HG02938 (cell line): ENCODE measurements around the gene PRKAR1B.
"Not testable (repeated sequence)": the region's sequence is repeated elsewhere in the genome, so short reads cannot be mapped to it uniquely, and the experiment has no call there.

ENCODE experiments used
- ATAC-seq: cut with Tn5 transposase; IDR thresholded peaks from one replicate; pipeline ENCODE4 v1.9.1; 2021; ENCODE audit warnings: mild to moderate bottlenecking, moderate library complexity; ENCODE audit not compliant: unreplicated experiment

PRKAR1B gene

GRCh38 chr7:757741-758163, 30.7 kb upstream of the PRKAR1B start:
- no peak for ATAC-seq

- no peak for ATAC-seq
Measured at GRCh38 chr7:756928-757560, 30.0 kb upstream of the PRKAR1B start.

DNA sequence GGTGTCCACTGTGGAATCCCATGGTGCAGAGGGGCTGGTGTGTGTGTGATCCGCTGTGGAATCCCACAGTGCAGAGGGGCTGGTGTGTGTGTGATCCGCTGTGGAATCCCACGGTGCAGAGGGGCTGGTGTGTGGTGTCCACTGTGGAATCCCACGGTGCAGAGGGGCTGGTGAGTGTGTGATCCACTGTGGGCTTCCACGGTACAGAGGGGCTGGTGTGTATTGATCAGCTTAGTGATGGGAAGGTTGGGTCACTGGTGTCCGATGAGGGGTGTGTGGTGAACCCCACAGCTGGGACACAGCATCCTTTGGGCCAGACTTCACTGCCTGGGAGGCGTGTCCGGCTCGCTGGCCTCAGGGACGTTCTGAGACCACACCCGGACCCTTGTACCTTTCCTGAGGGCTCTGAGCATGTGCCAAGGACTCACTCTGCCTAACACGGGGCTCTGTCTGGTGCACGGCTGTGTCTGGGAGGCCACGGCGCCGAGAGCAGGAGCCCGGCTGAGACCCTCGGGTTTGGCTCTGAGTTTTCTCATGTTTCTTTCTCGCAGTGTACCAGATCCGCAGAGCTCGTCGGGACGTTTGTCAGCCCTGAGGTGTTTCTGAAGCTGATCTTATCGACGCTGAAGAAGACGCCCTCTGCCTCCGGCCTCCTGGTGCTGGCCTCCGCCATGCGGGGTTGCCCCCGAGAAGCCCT, 29.3 kb upstream of the PRKAR1B start:
- no peak for ATAC-seq

DNA sequence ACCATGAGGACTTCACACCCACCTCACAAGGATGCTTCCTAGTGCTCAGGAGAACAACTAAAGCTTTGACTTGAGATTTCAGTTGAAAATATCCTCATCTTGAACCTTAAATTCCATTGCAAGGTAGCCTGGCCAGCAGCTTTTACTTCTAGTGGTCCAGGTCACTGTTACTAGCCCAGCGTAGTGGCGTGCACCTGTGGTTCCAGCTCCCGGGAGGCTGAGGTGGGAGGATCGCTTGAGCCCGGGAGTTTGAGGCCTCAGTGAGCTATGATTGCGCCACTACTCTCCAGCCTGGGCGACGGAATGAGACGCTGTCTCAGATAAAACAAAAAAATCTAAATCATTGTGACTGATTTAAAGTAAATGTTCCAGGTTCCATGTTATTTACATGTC, 28.3 kb upstream of the PRKAR1B start:
- no peak for ATAC-seq

DNA sequence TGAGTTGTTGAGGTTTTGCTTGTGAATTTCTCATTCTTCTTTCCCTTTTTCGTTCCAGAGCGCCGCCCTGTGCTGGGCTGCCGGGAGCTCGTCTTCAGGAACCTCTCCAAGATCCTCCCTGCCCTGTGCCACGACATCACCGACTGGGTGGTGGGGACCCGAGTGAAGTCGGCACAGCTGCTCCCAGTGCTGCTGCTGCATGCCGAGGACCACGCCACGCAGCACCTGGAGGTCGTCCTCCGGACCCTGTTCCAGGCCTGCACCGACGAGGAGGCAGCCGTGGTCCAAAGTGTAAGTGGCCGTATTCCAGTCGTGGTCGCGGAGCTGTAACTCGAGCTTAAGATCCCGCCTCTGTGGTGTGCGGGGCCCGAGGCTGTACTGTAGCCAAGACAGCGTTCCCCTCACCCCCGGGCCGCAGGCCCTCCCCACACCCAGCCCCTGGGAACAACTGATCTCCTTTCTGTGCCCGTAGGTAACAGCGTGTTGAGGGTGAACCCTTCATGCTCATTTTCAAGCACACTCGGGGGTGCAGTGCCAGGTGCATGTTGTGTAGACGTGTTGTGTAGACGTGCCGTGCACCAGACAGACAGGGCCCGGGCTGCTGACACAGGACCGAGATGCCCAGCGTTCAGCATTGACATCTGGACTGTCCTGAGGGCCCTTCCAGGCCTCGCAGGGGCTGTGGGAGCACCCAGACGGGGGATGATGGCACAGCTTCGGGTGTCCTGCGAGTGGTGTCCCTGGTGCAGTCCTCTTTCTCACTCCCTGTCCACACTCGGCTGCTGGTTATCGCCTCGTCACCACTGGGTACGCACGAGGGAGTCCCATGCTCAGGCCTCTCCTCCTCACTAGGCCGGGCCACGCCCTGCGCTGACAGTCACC, 27.7 kb upstream of the PRKAR1B start:
- no peak for ATAC-seq

DNA sequence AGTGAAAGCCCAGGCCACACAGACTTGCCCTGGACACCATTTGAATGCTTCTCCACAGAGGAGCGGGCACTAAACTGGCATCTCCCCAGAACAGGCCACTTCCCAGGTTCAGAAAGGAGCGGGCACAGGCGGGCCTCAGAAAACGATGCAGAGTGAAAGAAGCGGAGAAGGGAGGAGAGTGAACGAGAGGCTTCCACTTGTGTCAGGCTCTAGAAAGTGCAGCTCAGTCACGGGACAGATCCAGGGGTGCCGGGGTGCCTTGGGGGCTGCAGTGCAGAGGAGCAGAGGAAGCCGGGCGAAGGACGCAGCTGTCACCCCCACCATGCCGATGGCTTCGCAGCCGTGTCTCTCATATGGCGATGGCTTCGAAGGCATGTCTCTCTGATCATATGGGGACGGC, 26.1 kb upstream of the PRKAR1B start:
- no peak for ATAC-seq

GRCh38 chr7:752256-752655, 25.2 kb upstream of the PRKAR1B start:
- not testable (repeated sequence) for ATAC-seq

DNA sequence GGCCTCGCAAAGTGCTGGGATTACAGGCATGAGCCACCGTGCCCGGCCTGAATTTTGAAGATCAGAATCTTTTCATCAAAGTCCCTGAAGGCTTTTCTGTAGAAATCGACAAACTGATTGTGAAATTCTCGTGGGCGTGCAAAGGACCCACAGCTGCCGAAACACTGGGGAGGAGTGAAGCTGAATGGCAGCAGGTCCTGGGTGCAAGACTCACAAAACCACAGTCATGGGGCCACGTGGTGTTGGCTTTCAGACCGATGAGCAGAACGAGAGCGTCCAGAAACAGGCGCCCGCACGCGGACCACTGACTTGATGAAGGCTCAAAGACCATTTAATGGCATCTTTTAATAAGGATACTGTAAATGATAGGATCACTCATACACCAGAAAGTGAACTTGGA, 24.7 kb upstream of the PRKAR1B start:
- ATAC-seq, result no peak

GRCh38 chr7:750111-750905, 23.2 kb upstream of the PRKAR1B start:
- ATAC-seq, result no peak

- ATAC-seq, result no peak
Measured at GRCh38 chr7:749140-749551, 22.1 kb upstream of the PRKAR1B start.

DNA sequence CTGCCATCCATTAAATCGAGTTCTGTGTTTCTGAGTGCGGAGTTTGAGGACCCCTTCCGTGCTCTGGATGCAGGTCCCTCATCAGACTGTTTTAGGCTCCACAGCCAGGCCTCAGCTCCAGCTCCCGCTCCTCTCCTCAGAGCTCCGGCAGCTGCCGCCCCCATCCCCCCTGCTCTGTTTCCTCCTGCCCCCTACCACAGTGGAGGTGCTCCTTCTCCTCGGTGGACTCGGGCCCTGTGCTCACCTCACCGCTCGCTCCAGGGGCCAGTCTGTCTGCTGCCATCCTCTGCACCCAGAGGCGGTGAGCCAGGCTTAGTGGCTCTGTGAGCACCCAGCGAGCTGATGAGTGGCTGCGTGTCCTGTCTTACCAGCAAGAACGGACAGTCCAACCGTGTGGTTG, 21.4 kb upstream of the PRKAR1B start:
- no peak for ATAC-seq

DNA sequence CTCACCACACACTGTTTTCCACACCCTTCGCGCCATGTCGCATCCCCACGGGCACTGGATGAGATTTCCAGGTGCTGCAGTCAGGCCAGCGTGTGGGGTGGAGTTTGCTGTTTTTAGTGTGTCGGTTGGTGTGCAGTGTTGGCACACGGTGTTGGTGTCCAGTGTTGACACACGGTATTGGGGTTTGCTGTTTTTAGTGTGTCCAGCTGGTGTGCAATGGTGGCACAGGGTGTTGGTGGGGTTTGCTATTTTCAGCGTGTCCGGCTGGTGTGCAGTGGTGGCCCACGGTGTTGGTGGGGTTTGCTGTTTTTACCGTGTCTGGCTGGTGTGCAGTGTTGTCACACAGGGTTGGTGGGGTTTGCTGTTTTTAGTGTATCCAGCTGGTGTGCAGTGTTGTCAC, 20.1 kb upstream of the PRKAR1B start:
- ATAC-seq, result no peak

GRCh38 chr7:746155-747061, 19.3 kb upstream of the PRKAR1B start:
- ATAC-seq, result no peak

DNA sequence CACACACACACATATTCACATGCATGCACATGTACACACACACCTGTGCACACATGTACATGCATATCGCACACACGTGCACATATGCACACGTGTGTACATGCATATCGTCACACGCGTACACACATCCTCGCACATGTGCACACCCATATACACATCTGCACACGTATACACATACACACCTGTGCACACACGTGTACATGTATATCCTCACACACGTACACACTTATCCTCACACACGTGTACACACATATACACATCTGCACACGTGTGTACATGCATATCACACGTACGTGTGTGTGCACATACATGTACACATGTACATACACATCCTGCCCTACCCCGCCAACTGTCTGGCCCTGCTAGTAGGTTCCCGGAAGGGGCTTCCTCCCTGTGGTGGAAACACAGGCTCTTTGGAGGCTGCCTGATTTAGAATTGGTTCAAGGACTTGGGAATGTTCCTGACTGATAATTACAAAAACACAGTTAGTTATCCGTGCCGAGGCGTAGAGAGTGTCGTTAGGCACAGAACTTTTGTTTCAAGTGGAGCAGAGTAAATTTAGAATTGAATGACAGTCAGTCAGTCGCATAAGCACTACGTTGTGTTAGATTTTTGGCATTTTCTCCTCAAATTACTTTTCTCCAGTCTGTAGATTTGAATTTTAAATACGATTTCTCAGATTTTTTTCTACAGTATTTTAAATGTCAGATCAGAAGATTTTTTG, 18.5 kb upstream of the PRKAR1B start:
- ATAC-seq, result no peak

- no peak for ATAC-seq
Measured at GRCh38 chr7:744854-745430, 17.9 kb upstream of the PRKAR1B start.

- not testable (repeated sequence) for ATAC-seq
Measured at GRCh38 chr7:744128-744520, 17.0 kb upstream of the PRKAR1B start.

- ATAC-seq, result not testable (repeated sequence)
Measured at GRCh38 chr7:743341-744127, 16.5 kb upstream of the PRKAR1B start.

DNA sequence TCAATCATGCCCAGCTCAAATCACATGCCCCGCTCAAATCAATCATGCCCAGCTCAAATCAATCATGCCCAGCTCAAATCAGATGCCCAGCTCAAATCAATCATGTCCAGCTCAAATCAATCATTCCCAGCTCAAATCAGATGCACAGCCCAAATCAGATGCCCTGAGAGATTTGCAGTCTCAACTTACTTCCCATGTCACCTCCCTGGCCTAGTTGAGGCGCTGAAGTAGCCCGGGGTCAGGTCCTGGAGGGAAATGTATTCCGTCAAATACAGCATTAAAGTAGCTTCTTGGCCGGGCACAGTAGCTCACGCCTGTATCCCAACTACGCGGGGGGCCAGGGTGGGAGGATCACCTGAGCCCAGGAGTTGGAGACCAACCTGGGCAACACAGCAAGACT, 15.7 kb upstream of the PRKAR1B start:
- ATAC-seq, result no peak
